Measurements from ENCODE around the gene MAP3K6.

- TF ChIP-seq POLR2A (IDR thresholded peaks at IDR 0.05) = no peak
- TF ChIP-seq, protein P1, sequence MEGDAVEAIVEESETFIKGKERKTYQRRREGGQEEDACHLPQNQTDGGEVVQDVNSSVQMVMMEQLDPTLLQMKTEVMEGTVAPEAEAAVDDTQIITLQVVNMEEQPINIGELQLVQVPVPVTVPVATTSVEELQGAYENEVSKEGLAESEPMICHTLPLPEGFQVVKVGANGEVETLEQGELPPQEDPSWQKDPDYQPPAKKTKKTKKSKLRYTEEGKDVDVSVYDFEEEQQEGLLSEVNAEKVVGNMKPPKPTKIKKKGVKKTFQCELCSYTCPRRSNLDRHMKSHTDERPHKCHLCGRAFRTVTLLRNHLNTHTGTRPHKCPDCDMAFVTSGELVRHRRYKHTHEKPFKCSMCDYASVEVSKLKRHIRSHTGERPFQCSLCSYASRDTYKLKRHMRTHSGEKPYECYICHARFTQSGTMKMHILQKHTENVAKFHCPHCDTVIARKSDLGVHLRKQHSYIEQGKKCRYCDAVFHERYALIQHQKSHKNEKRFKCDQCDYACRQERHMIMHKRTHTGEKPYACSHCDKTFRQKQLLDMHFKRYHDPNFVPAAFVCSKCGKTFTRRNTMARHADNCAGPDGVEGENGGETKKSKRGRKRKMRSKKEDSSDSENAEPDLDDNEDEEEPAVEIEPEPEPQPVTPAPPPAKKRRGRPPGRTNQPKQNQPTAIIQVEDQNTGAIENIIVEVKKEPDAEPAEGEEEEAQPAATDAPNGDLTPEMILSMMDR (IDR thresholded peaks at IDR 0.05) = no peak
These were observed 6.4 kb downstream of the MAP3K6 start for GRCh38 chr1:27360159-27361043.

Data from testis (tissue), 2 donors.